MCF 10A (cell line): ENCODE results near the gene MTOR. TPM values are rescaled to one million over a fixed set of nuclear protein-coding genes. Genes with fewer than 3 reads are reported as not detected.

Source experiments
- BruUV-seq: library from RNA; stranded (reverse); fragments of 400-500 nt; replicated peaks from 2 replicates; lab custom pipeline; 2021; lab: Mats Ljungman, UMichigan
- CTCF ChIA-PET: fragments of 300-600 bp; sonication (Branson Sonifier 250); formaldehyde crosslinking; extraction: SDS; loops from one replicate; lab custom pipeline; 2021; ENCODE audit warnings: antibody characterized with exemption, inconsistent platforms; lab: Yijun Ruan, JAX
- POLR2A ChIA-PET: fragments of 300-600, 350-650 bp; sonication (Branson Sonifier 250); formaldehyde crosslinking; extraction: SDS; loops from one replicate; lab custom pipeline; 2020; ENCODE audit warnings: antibody characterized with exemption, inconsistent platforms; lab: Yijun Ruan, JAX
- DNase-seq: peaks from one replicate; pipeline ENCODE4 v3.0.0-alpha.2; 2018; ENCODE audit not compliant: unreplicated experiment
- H3K27ac Mint-ChIP-seq: one replicate; pipeline ENCODE4 v1.8.0; 2022; ENCODE audit warnings: mild to moderate bottlenecking, low read depth, mixed read lengths; ENCODE audit not compliant: unreplicated experiment
- H3K27me3 Mint-ChIP-seq: one replicate; pipeline ENCODE4 v1.8.0; 2022; ENCODE audit warnings: mixed read lengths; ENCODE audit not compliant: insufficient read depth, unreplicated experiment
- H3K36me3 Mint-ChIP-seq: one replicate; pipeline ENCODE4 v1.8.0; 2022; ENCODE audit warnings: mild to moderate bottlenecking, moderate library complexity, mixed read lengths; ENCODE audit not compliant: insufficient read depth, unreplicated experiment
- H3K4me1 Mint-ChIP-seq: one replicate; pipeline ENCODE4 v1.8.0; 2022; ENCODE audit warnings: mixed read lengths; ENCODE audit not compliant: insufficient read depth, unreplicated experiment
- H3K4me3 Mint-ChIP-seq: one replicate; pipeline ENCODE4 v1.8.0; 2022; ENCODE audit warnings: mild to moderate bottlenecking, moderate library complexity, mixed read lengths; ENCODE audit not compliant: unreplicated experiment
- H3K9me3 Mint-ChIP-seq: one replicate; pipeline ENCODE4 v1.8.0; 2022; ENCODE audit warnings: mixed read lengths; ENCODE audit not compliant: unreplicated experiment
- intact Hi-C: fragments of 100-400 bp; cut with micrococcal nuclease; formaldehyde crosslinking; loops from 2 replicates; pipeline ENCODE4 v1.14.1; 2022
- total RNA-seq: library from RNA; stranded (reverse); gene quantifications from 2 replicates; pipeline ENCODE4 v1.2.3, GENCODE V29; 2022
- TF ChIP-seq, protein P1 (sequence below): fragments of 200-600 bp; IDR thresholded peaks from one replicate; pipeline ENCODE4 v1.8.0; 2022; ENCODE audit warnings: antibody characterized with exemption, mild to moderate bottlenecking; ENCODE audit not compliant: unreplicated experiment

MTOR gene
- total RNA-seq, 1 experiment from 2014 or later = 45.9 TPM

- TF ChIP-seq, protein P1, sequence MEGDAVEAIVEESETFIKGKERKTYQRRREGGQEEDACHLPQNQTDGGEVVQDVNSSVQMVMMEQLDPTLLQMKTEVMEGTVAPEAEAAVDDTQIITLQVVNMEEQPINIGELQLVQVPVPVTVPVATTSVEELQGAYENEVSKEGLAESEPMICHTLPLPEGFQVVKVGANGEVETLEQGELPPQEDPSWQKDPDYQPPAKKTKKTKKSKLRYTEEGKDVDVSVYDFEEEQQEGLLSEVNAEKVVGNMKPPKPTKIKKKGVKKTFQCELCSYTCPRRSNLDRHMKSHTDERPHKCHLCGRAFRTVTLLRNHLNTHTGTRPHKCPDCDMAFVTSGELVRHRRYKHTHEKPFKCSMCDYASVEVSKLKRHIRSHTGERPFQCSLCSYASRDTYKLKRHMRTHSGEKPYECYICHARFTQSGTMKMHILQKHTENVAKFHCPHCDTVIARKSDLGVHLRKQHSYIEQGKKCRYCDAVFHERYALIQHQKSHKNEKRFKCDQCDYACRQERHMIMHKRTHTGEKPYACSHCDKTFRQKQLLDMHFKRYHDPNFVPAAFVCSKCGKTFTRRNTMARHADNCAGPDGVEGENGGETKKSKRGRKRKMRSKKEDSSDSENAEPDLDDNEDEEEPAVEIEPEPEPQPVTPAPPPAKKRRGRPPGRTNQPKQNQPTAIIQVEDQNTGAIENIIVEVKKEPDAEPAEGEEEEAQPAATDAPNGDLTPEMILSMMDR = no peak
- DNase-seq = no peak
- Mint-ChIP-seq H3K9me3 (no peaks in the 10 kb centered on the region), H3K27ac (no peak overlapping the region), H3K27me3 (no peaks in the 10 kb centered on the region), H3K36me3 (peaks cover 6% of the 10 kb centered on the region), H3K4me3 (no peak overlapping the region), H3K4me1 (no peaks in the 10 kb centered on the region)
- BruUV-seq = no TSS peak
- ChIA-PET CTCF (interaction anchor here (1.5 to 1.7 kb wide), 2 partner anchors 13 to 25 kb away, joined by 4 to 5 read pairs; no protein-coding TSS in a partner anchor), POLR2A (interaction anchor here (0.7 to 1.4 kb wide), 2 partner anchors 12 to 20 kb away, joined by 3 read pairs; no protein-coding TSS in a partner anchor)
- intact Hi-C loops = no loop called here
Observed at GRCh38 chr1:11266268-11267074, 4.1 kb upstream of the MTOR start.

DNA sequence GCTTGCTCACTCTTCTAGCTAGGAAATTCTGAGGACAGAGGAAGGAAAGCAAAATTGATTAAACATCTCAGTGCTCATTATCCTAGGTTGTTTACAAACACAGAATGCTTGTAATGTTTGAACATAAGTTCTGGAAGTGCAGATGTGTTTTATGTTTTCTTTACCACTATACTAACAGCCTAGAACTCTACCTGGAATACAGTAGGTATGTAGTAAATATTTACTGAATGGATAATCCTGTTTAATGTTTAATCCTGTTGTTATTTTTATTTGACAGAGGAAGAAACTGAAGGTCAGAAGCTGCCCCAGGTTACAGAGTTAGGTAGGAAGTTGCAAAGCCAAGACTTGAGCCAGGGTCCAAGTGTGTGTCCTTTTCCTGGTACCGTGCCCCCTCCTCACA is 6.1 kb downstream of the MTOR start:
- Mint-ChIP-seq H3K36me3 (peaks cover 64% of the 10 kb centered on the region), H3K27me3 (no peaks in the 10 kb centered on the region), H3K4me3 (no peak overlapping the region), H3K4me1 (no peaks in the 10 kb centered on the region), H3K9me3 (no peaks in the 10 kb centered on the region), H3K27ac (no peak overlapping the region)
- intact Hi-C loops = no loop called here
- no peak for DNase-seq
- ChIA-PET CTCF (interaction anchor here (1.5 to 4.5 kb wide), 2 partner anchors 14 to 389 kb away, joined by 6 to 27 read pairs; no protein-coding TSS in a partner anchor), POLR2A (interaction anchor here (1.3 kb wide), 1 partner anchor 17 kb away, joined by 3 read pairs; no protein-coding TSS in a partner anchor)
- no TSS peak for BruUV-seq
- TF ChIP-seq, protein P1 = no peak

DNA sequence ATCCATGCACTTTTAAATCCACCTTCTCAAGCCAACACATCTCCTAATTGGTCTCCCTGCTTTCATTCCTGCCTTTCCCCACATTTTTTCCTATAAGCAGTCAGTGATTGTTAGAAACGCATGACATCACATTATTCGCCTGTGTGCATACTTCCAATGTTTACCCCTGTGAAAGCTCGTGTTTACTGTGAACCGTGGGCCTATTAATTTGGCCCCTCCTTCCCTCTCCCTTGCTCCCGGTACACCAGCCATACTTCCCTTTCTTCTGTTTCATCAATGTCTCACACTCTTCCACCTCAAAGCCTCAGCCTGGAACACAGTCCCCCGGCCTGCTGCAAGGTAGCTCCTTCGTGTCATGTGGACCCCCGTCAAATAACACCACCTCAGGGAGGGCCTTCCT is 9.1 kb downstream of the MTOR start:
- BruUV-seq = no TSS peak
- no peak for DNase-seq
- Mint-ChIP-seq H3K36me3 (peaks cover 59% of the 10 kb centered on the region), H3K4me1 (no peaks in the 10 kb centered on the region), H3K9me3 (no peaks in the 10 kb centered on the region), H3K27ac (no peak overlapping the region), H3K4me3 (no peak overlapping the region), H3K27me3 (no peaks in the 10 kb centered on the region)
- ChIA-PET CTCF (interaction anchor here (0.7 to 4.5 kb wide), 4 partner anchors 8 to 215 kb away, joined by 3 to 27 read pairs (median 4); no protein-coding TSS in a partner anchor), POLR2A (interaction anchor here (3.5 kb wide), 1 partner anchor 9 kb away, joined by 15 read pairs; the partner anchor contains the start of gene MTOR)
- intact Hi-C loops = no loop called here
- TF ChIP-seq, protein P1 = no peak

DNA sequence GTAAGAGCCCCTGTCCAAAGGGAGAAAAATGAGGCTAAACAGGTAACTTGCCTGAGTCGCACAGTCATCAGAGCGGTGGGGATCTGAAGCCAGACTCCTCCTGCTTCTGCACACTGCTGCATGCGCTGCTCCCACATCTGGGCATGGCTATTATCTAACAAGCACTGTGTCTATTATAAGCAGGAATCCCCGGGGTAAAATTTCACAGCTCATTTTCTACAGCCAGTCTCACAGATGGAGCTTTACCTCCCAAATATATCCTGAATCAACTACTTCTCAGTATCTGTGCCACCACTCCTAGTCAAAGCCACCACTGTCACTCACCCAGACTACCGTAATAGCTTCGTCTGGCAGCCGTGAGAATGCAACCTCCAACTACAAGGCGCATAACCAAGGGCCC is 9.8 kb downstream of the MTOR start:
- no peaks in the 10 kb centered on the region for H3K4me1 Mint-ChIP-seq
- H3K27ac Mint-ChIP-seq = no peak overlapping the region
- H3K9me3 Mint-ChIP-seq = no peaks in the 10 kb centered on the region
- peaks cover 58% of the 10 kb centered on the region for H3K36me3 Mint-ChIP-seq
- BruUV-seq = no TSS peak
- intact Hi-C loops = no loop called here
- no peak overlapping the region for H3K4me3 Mint-ChIP-seq
- ChIA-PET CTCF (interaction anchor here (0.6 to 1.2 kb wide), 3 partner anchors 7 to 405 kb away, joined by 3 to 5 read pairs (median 4); no protein-coding TSS in a partner anchor), POLR2A (interaction anchor here (3.5 kb wide), 1 partner anchor 10 kb away, joined by 15 read pairs; the partner anchor contains the start of gene MTOR)
- H3K27me3 Mint-ChIP-seq = no peaks in the 10 kb centered on the region
- TF ChIP-seq, protein P1 = no peak
- no peak for DNase-seq
